ENCODE measurements around the gene FCMR.

GRCh38 chr1:206893380-206893779, 28.4 kb downstream of the FCMR start:
- TF ChIP-seq MCM5 (IDR thresholded peaks at IDR 0.05; ENCODE audit: low read depth): no peak
- TF ChIP-seq CTCF (IDR thresholded peaks at IDR 0.05 in 2 of 3, conservative IDR thresholded peaks at IDR 0.05 in 1 of 3; ENCODE audit: insufficient read depth in 2 of 3, low read depth in 1 of 3, low read length in 3 of 3): no peak
- no peak for TF ChIP-seq EZH2 (IDR thresholded peaks at IDR 0.05; ENCODE audit: borderline replicate concordance, low read depth, low read length)
- no peak for TF ChIP-seq RCOR1 (IDR thresholded peaks at IDR 0.05; ENCODE audit: borderline replicate concordance in 1 of 2, low read depth in 2 of 2, low read length in 2 of 2)
- no peak for TF ChIP-seq POLR2AphosphoS5 (IDR thresholded peaks at IDR 0.05; ENCODE audit: control insufficient read depth, insufficient read depth, low read depth, low read length)
- no peak for TF ChIP-seq NFYB (IDR thresholded peaks at IDR 0.05; ENCODE audit: extremely low read depth, insufficient read length)
- TF ChIP-seq FOS (IDR thresholded peaks at IDR 0.05; ENCODE audit: extremely low read depth, insufficient read length): no peak
- TF ChIP-seq HMGXB4 (CRISPR knock-in tag; IDR thresholded peaks at IDR 0.05): no peak
- TF ChIP-seq RERE (CRISPR knock-in tag; IDR thresholded peaks at IDR 0.05; ENCODE audit: borderline replicate concordance): no peak
- TF ChIP-seq CEBPB (tag; IDR thresholded peaks at IDR 0.05): no peak
- TF ChIP-seq POLR2G (IDR thresholded peaks at IDR 0.05; ENCODE audit: low read depth, low read length): no peak
- no peak for TF ChIP-seq CXXC5 (CRISPR knock-in tag; IDR thresholded peaks at IDR 0.05)
- no peak for TF ChIP-seq ZBTB5 (IDR thresholded peaks at IDR 0.05)

Measured in K562 (cell line).